ENCODE results near the gene POMT1.
A peak's percentile ranks its signal among the peaks of the same experiment; 100 is the strongest.
"Not testable (repeated sequence)": the region's sequence is repeated elsewhere in the genome, so short reads cannot be mapped to it uniquely, and the experiment has no call there.

The POMT1 gene

DNA sequence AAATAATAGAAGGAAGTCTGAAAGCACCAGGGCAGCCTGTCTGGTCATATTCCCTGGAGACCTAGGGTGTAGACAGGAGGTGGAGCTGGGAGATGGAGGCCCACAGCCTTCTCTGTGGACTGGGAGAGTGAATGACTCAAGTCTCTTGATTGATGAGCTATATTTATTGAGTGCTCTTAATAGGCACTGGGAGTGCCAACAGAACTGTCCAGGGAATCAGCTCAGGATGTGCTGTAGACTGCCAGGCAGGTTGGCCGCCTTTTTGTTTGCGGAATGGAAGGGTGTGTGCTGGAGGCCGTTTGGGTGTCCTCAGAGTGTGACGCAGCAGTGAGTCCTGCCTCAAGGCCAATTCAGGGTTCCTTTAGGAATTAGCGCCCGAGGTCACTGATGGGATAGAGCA lies 33.4 kb upstream of the POMT1 start:
- Histone ChIP-seq H3K4me1 (ENCODE audit: control insufficient read depth, insufficient read depth, low read length, poor library complexity, severe bottlenecking) (no peaks in the 10 kb centered on the region), H3K36me3 (ENCODE audit: control insufficient read depth, insufficient read depth, low read length) (peaks cover 91% of the 10 kb centered on the region), H3K9me3 (ENCODE audit: control insufficient read depth, low read length) (no peaks in the 10 kb centered on the region), H3K27ac (ENCODE audit: low read depth, low read length, severe bottlenecking) (no peak overlapping the region), H3K4me3 (ENCODE audit: extremely low read depth, insufficient read depth, low read length, poor library complexity, severe bottlenecking) (no peak overlapping the region)
- 94 to 96% methylated on average over 5 to 6 of the region's 6 CpGs for WGBS, 2 experiments (ENCODE audit: insufficient coverage in 2 of 2)

GRCh38 chr9:131469951-131470350 lies 32.8 kb upstream of the POMT1 start:
- H3K27ac ChIP-seq (ENCODE audit: low read depth, low read length, severe bottlenecking): no peak overlapping the region
- peaks cover 91% of the 10 kb centered on the region for H3K36me3 ChIP-seq (ENCODE audit: control insufficient read depth, insufficient read depth, low read length)
- no peak overlapping the region for H3K4me3 ChIP-seq (ENCODE audit: extremely low read depth, insufficient read depth, low read length, poor library complexity, severe bottlenecking)
- WGBS, 2 experiments (ENCODE audit: insufficient coverage in 2 of 2): 97 to 98% methylated on average over 16 of the region's 16 CpGs
- no peaks in the 10 kb centered on the region for H3K9me3 ChIP-seq (ENCODE audit: control insufficient read depth, low read length)
- no peaks in the 10 kb centered on the region for H3K4me1 ChIP-seq (ENCODE audit: control insufficient read depth, insufficient read depth, low read length, poor library complexity, severe bottlenecking)

DNA sequence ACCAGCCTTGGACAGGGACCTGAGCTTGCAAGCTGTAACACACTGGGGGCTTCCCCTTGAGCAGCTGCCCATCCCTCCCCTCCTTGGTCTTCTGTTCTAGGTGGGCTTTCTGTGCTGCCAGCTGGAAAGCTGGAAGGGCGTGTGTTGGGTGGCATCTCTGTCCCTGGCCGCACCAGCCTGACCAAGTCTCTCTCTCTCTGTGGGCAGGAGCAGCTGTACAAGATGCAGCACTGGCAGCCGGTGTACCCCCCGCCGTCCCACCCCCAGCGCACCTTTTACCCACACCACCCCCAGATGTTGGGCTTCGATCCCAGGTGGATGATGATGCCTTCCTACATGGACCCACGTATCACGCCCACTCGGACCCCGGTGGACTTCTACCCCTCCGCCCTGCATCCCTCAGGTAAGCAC lies 32.1 kb upstream of the POMT1 start:
- H3K9me3 ChIP-seq (ENCODE audit: control insufficient read depth, low read length): no peaks in the 10 kb centered on the region
- H3K36me3 ChIP-seq (ENCODE audit: control insufficient read depth, insufficient read depth, low read length): peaks cover 91% of the 10 kb centered on the region
- no peak overlapping the region for H3K27ac ChIP-seq (ENCODE audit: low read depth, low read length, severe bottlenecking)
- H3K4me3 ChIP-seq (ENCODE audit: extremely low read depth, insufficient read depth, low read length, poor library complexity, severe bottlenecking): no peak overlapping the region
- no peaks in the 10 kb centered on the region for H3K4me1 ChIP-seq (ENCODE audit: control insufficient read depth, insufficient read depth, low read length, poor library complexity, severe bottlenecking)
- 96 to 97% methylated on average over 6 to 12 of the region's 12 CpGs for WGBS, 2 experiments (ENCODE audit: insufficient coverage in 2 of 2)

- peaks cover 94% of the 10 kb centered on the region for H3K36me3 ChIP-seq (ENCODE audit: control insufficient read depth, insufficient read depth, low read length)
- not testable (repeated sequence) for H3K4me3 ChIP-seq (ENCODE audit: extremely low read depth, insufficient read depth, low read length, poor library complexity, severe bottlenecking); H3K27ac ChIP-seq (ENCODE audit: low read depth, low read length, severe bottlenecking); H3K9me3 ChIP-seq (ENCODE audit: control insufficient read depth, low read length); H3K4me1 ChIP-seq (ENCODE audit: control insufficient read depth, insufficient read depth, low read length, poor library complexity, severe bottlenecking)
- WGBS, 2 experiments (ENCODE audit: insufficient coverage in 2 of 2): 100% methylated on average over 3 of the region's 5 CpGs; no CpG with 5 or more reads in 1 of the 2 experiments
Observed at GRCh38 chr9:131472085-131472484, 30.6 kb upstream of the POMT1 start.

DNA sequence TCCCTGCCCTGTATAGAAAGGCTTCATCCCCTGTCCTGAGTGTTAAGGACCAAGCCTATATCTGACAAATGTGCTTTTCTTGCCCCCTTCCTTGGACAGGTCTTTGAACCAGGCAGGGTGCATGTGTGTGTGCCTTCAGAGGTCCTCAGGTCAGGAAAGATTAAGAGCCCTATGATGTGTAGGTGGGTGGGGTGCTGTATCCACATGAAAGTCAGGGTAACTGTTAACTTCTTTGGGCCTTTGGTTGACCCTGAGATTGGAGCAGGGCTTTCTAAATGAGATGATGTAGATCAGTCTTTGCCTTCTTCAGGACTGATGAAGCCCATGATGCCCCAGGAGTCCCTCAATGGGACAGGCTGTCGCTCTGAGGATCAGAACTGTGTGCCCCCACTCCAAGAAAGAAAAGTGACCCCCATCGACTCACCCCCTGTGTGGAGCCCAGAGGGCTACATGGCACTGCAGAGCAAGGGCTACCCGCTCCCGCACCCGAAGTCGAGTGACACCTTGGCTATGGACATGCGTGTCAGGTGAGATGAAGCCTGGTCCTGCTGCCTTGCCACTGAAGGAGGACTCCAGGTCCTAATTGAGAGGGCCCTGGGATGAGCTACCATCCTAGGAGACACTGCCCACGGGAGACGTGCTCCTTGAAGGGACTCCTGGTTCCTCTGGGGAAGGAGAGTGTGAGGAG lies 29.4 kb upstream of the POMT1 start:
- Histone ChIP-seq H3K4me1 (ENCODE audit: control insufficient read depth, insufficient read depth, low read length, poor library complexity, severe bottlenecking) (peaks cover 3% of the 10 kb centered on the region), H3K36me3 (ENCODE audit: control insufficient read depth, insufficient read depth, low read length) (peaks cover 94% of the 10 kb centered on the region), H3K9me3 (ENCODE audit: control insufficient read depth, low read length) (no peaks in the 10 kb centered on the region), H3K27ac (ENCODE audit: low read depth, low read length, severe bottlenecking) (peak overlapping the region; percentile 6), H3K4me3 (ENCODE audit: extremely low read depth, insufficient read depth, low read length, poor library complexity, severe bottlenecking) (no peak overlapping the region)
- 99% methylated on average over 8 to 9 of the region's 9 CpGs for WGBS, 2 experiments (ENCODE audit: insufficient coverage in 2 of 2)

- Histone ChIP-seq H3K9me3 (ENCODE audit: control insufficient read depth, low read length) (no peaks in the 10 kb centered on the region), H3K36me3 (ENCODE audit: control insufficient read depth, insufficient read depth, low read length) (peaks cover 94% of the 10 kb centered on the region), H3K4me3 (ENCODE audit: extremely low read depth, insufficient read depth, low read length, poor library complexity, severe bottlenecking) (no peak overlapping the region), H3K27ac (ENCODE audit: low read depth, low read length, severe bottlenecking) (peak overlapping the region; percentile 6), H3K4me1 (ENCODE audit: control insufficient read depth, insufficient read depth, low read length, poor library complexity, severe bottlenecking) (peaks cover 3% of the 10 kb centered on the region)
- WGBS, 2 experiments (ENCODE audit: insufficient coverage in 2 of 2): 97 to 98% methylated on average over 8 to 10 of the region's 10 CpGs
Observed at GRCh38 chr9:131473891-131474290, 28.8 kb upstream of the POMT1 start.

DNA sequence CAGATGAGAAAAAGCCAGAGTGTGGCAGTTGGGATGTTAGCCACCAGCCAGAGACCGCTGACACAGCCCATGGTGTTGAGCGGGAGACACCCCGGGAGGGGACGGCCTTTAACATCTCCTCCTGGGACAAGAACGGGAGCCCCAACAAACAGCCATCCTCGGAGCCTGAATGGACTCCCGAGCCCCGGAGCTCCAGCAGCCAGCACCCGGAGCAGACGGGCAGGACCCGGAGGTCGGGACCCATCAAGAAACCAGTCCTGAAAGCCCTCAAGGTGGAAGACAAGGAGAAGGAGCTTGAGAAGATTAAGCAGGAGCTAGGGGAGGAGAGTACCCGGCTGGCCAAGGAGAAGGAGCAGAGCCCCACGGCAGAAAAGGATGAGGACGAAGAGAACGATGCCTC lies 28.0 kb upstream of the POMT1 start:
- Histone ChIP-seq H3K27ac (ENCODE audit: low read depth, low read length, severe bottlenecking) (no peak overlapping the region), H3K4me1 (ENCODE audit: control insufficient read depth, insufficient read depth, low read length, poor library complexity, severe bottlenecking) (peaks cover 3% of the 10 kb centered on the region), H3K9me3 (ENCODE audit: control insufficient read depth, low read length) (no peaks in the 10 kb centered on the region), H3K36me3 (ENCODE audit: control insufficient read depth, insufficient read depth, low read length) (peaks cover 94% of the 10 kb centered on the region), H3K4me3 (ENCODE audit: extremely low read depth, insufficient read depth, low read length, poor library complexity, severe bottlenecking) (no peak overlapping the region)
- WGBS, 2 experiments (ENCODE audit: insufficient coverage in 2 of 2): 98 to 99% methylated on average over 14 to 16 of the region's 16 CpGs

DNA sequence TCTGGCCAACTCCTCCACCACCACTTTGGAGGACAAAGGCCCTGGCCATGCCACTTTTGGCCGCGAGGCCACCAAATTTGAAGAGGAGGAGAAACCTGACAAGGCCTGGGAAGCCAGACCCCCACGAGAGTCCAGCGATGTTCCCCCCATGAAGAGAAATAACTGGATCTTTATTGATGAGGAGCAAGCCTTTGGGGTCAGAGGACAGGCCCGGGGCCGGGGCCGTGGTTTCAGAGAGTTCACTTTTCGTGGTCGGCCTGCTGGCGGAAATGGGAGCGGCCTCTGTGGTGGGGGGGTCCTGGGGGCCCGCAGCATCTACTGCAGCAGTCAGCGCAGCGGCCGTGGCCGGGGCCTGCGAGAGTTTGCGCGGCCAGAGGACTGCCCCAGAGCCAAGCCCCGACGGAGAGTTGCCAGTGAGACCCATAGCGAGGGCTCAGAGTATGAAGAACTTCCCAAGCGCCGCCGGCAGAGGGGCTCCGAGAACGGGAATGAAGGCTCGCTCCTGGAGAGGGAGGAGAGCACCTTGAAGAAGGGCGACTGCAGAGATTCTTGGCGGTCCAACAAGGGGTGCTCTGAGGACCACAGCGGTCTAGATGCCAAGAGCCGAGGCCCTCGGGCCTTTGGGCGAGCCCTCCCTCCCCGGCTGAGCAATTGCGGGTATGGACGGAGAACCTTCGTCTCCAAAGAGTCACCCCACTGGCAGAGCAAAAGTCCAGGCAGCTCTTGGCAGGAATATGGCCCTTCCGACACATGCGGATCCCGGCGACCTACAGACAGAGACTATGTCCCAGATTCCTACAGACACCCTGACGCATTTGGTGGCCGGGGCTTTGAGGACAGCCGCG lies 27.4 kb upstream of the POMT1 start:
- 97 to 98% methylated on average over 43 to 44 of the region's 46 CpGs for WGBS, 2 experiments (ENCODE audit: insufficient coverage in 2 of 2)
- Histone ChIP-seq H3K4me1 (ENCODE audit: control insufficient read depth, insufficient read depth, low read length, poor library complexity, severe bottlenecking) (peaks cover 3% of the 10 kb centered on the region), H3K27ac (ENCODE audit: low read depth, low read length, severe bottlenecking) (no peak overlapping the region), H3K36me3 (ENCODE audit: control insufficient read depth, insufficient read depth, low read length) (peaks cover 94% of the 10 kb centered on the region), H3K9me3 (ENCODE audit: control insufficient read depth, low read length) (no peaks in the 10 kb centered on the region), H3K4me3 (ENCODE audit: extremely low read depth, insufficient read depth, low read length, poor library complexity, severe bottlenecking) (no peak overlapping the region)

GRCh38 chr9:131475956-131476776 lies 26.6 kb upstream of the POMT1 start:
- H3K27ac ChIP-seq (ENCODE audit: low read depth, low read length, severe bottlenecking): peak overlapping the region; percentile 10
- peaks cover 3% of the 10 kb centered on the region for H3K4me1 ChIP-seq (ENCODE audit: control insufficient read depth, insufficient read depth, low read length, poor library complexity, severe bottlenecking)
- H3K9me3 ChIP-seq (ENCODE audit: control insufficient read depth, low read length): no peaks in the 10 kb centered on the region
- 95 to 96% methylated on average over 24 to 36 of the region's 40 CpGs for WGBS, 2 experiments (ENCODE audit: insufficient coverage in 2 of 2)
- peaks cover 92% of the 10 kb centered on the region for H3K36me3 ChIP-seq (ENCODE audit: control insufficient read depth, insufficient read depth, low read length)
- no peak overlapping the region for H3K4me3 ChIP-seq (ENCODE audit: extremely low read depth, insufficient read depth, low read length, poor library complexity, severe bottlenecking)

DNA sequence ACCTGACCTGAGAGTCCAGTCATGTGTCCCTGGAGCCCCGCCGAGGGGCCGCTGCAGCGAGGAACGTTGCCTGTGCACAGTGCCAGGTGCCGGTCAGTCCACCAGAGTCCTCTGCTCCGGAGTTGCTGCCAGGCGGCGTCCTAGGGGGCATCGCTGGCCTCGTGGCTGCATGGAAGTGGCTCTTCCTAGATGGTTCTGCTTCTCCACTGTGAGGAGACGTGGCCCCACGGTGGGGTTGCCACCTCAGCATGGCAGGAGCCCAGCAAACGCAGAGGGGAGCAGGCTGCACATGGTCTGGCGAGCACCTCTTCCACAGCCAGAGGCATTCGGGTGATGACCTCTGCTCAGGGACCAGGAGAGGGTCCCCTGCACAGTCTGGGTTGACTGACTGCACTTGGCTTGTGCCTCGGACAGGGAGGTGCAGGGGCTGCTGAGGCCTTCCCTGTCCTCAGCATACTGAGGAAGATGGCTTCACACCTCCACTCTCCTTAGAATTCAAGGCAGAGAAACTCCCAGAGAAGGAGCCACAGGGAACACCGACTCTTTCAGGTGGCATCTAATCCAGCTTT lies 25.9 kb upstream of the POMT1 start:
- WGBS, 2 experiments (ENCODE audit: insufficient coverage in 2 of 2): 96 to 98% methylated on average over 17 to 18 of the region's 18 CpGs
- peaks cover 92% of the 10 kb centered on the region for H3K36me3 ChIP-seq (ENCODE audit: control insufficient read depth, insufficient read depth, low read length)

More for the DNA sequence above, 25.9 kb upstream of the POMT1 start:
- no peak overlapping the region for H3K27ac ChIP-seq (ENCODE audit: low read depth, low read length, severe bottlenecking)
- H3K9me3 ChIP-seq (ENCODE audit: control insufficient read depth, low read length): no peaks in the 10 kb centered on the region
- H3K4me1 ChIP-seq (ENCODE audit: control insufficient read depth, insufficient read depth, low read length, poor library complexity, severe bottlenecking): peaks cover 3% of the 10 kb centered on the region
- no peak overlapping the region for H3K4me3 ChIP-seq (ENCODE audit: extremely low read depth, insufficient read depth, low read length, poor library complexity, severe bottlenecking)

Data from mesodermal cell (in vitro differentiated cells).